Pancreas (tissue), 10 donors: ENCODE results near the gene UQCC2. TPM values are rescaled to one million over a fixed set of nuclear protein-coding genes. Genes with fewer than 3 reads are reported as not detected.

Experiments
- ATAC-seq, 4 donors: fragments of 200-7000 bp; cut with Tn5 transposase; one replicate each; pipeline versions ENCODE4 v1.8.0 to v1.9.1; 2020; ENCODE audit warnings: mild to moderate bottlenecking in 4 of 4, moderate library complexity in 4 of 4
- DNase-seq, 6 donors: peaks; one replicate each; pipeline ENCODE4 v3.0.0-alpha.2; 2020
- FAIRE-seq: peaks from 2 replicates; lab custom pipeline; 2012; peaks lifted over from hg19 to GRCh38; lab: Jason Lieb, UNC
- H3K27ac ChIP-seq, 4 donors: fragments of 200-600 bp; sonication (generic); 1 replicate in 3 of 4; 2 replicates in 1 of 4; pipeline versions ENCODE4 v1.5.0 to v1.8.0; 2020
- H3K27me3 ChIP-seq, 4 donors: fragments of 200-600 bp; one replicate each; pipeline ENCODE4 v1.8.0; 2021
- H3K36me3 ChIP-seq, 3 donors: fragments of 200-600 bp; sonication (generic) in 1 of 3; one replicate each; pipeline versions ENCODE4 v1.5.0 to v1.8.0; 2020 to 2021
- H3K4me1 ChIP-seq, 3 donors: fragments of 200-600 bp; one replicate each; pipeline ENCODE4 v1.8.0; 2021
- H3K4me3 ChIP-seq, 4 donors: fragments of 200-600 bp; sonication (generic) in 2 of 4; one replicate each; pipeline versions ENCODE4 v1.5.0 to v1.8.0; 2020 to 2021
- H3K9me3 ChIP-seq, 4 donors: fragments of 200-600 bp; one replicate each; pipeline ENCODE4 v1.8.0; 2021
- WGBS, 2 donors: extraction: QIAGEN DNeasy Blood & Tissue Kit; methylation state at CpG; one replicate each; pipeline ENCODE4 v1.1.7; 2013; 5-methylcytosine and 5-hydroxymethylcytosine counted together
- intact Hi-C, 3 donors: fragments of 100-400 bp; cut with DNase I; formaldehyde crosslinking; loops; one replicate each; pipeline versions ENCODE4 v1.11.1 to v1.14.2; 2022
- polyA plus RNA-seq, 2 donors: library from polyadenylated mRNA; stranded (reverse); fragments of 200-250 nt; gene quantifications; one replicate each; pipeline ENCODE4 v1.2.3, GENCODE V29; 2013
- total RNA-seq, 6 donors: library from RNA; stranded (reverse); fragmentation: NEBNext Ultra II Directional in 4 of 6; extraction: Animal tissue kit (Norgen Biotek cat#: 25700) in 4 of 6; gene quantifications; one replicate each; pipeline versions ENCODE4 v1.2.1 to v1.2.4, GENCODE V29; 2021 to 2023
- TF ChIP-seq, protein P1 (sequence below), 4 donors: fragments of 200-600 bp; sonication (generic) in 3 of 4; IDR thresholded peaks; one replicate each; pipeline versions ENCODE4 v1.5.0 to v1.8.0; 2021; ENCODE audit warnings: antibody characterized with exemption in 4 of 4
- donor health status: healthy with polysubstance abuse.
- donor health status: DM: no; HTN: no; CAD: no; lungs with moderate emphysema.
- donor health status: DM: no; HTN: no; CAD: no.
- donor health status: control.
- donor health status: control.
- donor health status: Bipolar disorder and iron deficiency.
- donor health status: DM: yes; HTN: yes; CAD: no.
- donor health status: DM: no; HTN: no; CAD: no.
- donor health status: DM: no; HTN: no; CAD: no.
- donor health status: DM: yes; HTN: yes; CAD: no.

UQCC2 gene
- total and polyA plus RNA-seq, 8 donors, result 13.9 to 58.9 (median 28.6) TPM

DNA sequence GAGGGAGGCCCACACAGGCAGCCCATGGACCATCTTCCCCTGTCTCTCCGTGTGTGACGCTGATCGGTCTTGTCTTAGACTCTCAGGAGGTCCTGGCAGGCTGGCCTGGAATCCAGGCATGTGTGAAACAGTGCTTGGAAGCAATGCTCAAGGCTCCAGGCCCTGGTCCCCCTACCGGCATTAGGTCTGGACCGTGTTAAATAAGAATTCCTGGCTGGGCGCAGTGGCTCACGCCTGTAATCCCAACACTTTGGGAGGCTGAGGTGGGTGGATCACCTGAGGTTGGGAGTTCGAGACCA lies 22.2 kb upstream of the UQCC2 start:
- no peaks in the 10 kb centered on the region for H3K27me3 ChIP-seq
- H3K4me3 ChIP-seq, result no peak overlapping the region
- peak in 2 of 6 donors; percentile 19 to 42 for DNase-seq
- intact Hi-C loops, result no loop called here
- TF ChIP-seq, protein P1, sequence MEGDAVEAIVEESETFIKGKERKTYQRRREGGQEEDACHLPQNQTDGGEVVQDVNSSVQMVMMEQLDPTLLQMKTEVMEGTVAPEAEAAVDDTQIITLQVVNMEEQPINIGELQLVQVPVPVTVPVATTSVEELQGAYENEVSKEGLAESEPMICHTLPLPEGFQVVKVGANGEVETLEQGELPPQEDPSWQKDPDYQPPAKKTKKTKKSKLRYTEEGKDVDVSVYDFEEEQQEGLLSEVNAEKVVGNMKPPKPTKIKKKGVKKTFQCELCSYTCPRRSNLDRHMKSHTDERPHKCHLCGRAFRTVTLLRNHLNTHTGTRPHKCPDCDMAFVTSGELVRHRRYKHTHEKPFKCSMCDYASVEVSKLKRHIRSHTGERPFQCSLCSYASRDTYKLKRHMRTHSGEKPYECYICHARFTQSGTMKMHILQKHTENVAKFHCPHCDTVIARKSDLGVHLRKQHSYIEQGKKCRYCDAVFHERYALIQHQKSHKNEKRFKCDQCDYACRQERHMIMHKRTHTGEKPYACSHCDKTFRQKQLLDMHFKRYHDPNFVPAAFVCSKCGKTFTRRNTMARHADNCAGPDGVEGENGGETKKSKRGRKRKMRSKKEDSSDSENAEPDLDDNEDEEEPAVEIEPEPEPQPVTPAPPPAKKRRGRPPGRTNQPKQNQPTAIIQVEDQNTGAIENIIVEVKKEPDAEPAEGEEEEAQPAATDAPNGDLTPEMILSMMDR (IDR thresholded peaks at IDR 0.05), result no peak
- 91 to 92% methylated on average over 8 of the region's 8 CpGs for WGBS, 2 donors
- ATAC-seq, result no peak
- peaks cover 4 to 26% (median 18%) of the 10 kb centered on the region in 3 donors for H3K4me1 ChIP-seq
- H3K27ac ChIP-seq, result no peak overlapping the region
- H3K36me3 ChIP-seq, result no peaks in the 10 kb centered on the region
- no peaks in the 10 kb centered on the region for H3K9me3 ChIP-seq
- FAIRE-seq, result no peak

DNA sequence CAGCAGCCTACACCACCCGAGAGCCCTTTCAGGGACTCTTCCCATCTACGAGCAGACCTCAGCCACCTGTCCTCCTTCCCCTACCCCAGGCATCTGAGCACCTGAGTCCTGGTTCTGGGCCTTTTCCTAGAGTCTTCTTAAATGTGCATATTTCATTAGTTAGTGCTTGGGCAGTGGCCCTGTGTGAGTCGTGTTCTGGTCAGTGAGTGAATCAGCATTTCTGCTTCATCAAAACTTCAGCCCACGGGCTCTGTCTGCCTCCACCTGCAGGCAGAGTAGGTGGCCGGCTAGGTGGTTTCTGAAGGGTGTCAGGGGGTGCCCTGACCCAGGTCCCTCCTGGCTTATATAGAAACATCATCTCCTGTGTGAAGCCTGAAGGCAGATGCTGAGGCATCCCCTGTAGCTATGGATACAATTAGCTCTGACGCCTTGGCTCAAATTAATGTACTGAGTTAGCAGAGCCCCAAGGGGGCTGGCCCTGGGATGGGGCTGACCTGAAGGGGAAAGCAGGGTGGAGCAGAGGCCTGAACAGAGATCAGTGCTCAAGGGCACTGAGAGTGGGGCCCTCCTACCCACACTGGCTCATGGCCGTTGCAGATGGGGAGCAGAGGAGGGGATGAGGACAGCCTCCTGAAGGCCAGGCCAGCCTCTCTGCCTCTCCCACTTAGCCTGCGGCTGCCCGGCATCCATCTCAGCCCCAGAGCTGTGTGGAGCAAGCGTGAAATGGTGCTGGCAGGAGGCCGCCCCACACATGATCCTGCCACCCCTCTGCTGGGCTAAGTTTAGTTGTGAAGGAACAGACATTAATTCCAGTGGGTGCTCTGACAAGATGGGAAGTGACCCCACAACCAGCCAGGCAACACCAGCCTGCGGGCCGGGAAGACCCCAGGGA lies 21.6 kb upstream of the UQCC2 start:
- FAIRE-seq, result no peak
- intact Hi-C loops, result no loop called here
- Histone ChIP-seq H3K27ac (peak overlapping the region in 1 of 4 donors; percentile 87), H3K4me3 (no peak overlapping the region), H3K36me3 (no peaks in the 10 kb centered on the region), H3K4me1 (peaks cover 9 to 26% (median 23%) of the 10 kb centered on the region in 3 donors), H3K9me3 (no peaks in the 10 kb centered on the region), H3K27me3 (no peaks in the 10 kb centered on the region)
- ATAC-seq, result no peak
- WGBS, 2 donors, result 89 to 94% methylated on average over 13 of the region's 13 CpGs
- TF ChIP-seq, protein P1 (IDR thresholded peaks at IDR 0.05), result no peak
- DNase-seq, result peak in 1 of 6 donors; percentile 32

DNA sequence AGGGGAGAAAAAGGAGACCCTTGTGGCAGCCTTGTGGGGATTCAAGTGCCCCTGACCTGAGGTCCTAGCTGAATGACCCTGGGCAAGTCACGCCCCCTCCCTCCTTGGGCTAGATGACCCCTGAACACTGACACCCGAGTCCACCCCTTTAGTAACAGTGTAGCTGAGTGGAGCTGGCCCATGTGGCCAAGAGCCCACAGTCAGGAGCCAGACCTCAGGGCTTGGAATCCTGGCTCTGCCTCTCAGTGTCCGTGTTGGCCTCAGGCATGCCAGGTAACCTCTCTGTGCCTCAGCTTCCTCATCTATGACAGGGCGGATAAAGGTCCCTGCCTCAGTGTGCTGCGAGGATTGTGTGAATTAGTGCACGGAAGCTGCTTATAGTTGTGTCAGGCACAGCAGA lies 20.9 kb upstream of the UQCC2 start:
- FAIRE-seq, result no peak
- peak overlapping the region in 3 of 4 donors; percentile 66 to 87 (median 87) for H3K27ac ChIP-seq

DNA sequence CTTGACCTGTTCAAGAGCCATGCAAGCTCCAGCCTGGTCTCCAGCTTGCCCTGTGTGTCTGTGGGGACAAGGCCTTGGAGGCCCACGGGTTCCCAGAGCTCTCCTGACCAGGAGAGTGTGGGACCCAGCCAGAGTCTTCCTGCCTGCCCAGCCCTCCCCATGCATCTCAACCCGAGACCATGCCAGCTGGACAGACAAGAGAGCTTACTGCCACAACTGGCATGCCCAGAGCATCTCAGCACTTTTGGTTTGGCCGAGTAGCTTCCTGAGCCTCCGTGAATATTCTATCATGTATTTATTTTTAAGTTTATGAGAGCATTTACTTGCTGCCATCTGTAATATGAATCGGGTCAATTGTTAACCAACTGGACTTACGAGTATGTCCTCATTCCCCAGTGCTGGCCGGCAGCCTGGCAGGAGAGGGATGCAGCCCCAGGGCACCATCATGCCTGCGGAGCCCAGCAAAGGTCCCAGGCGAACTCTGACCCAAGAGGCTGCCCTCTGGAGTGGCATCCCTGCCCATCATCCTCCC lies 20.3 kb upstream of the UQCC2 start:
- peak overlapping the region; percentile 59 to 87 (median 76) for H3K27ac ChIP-seq
- TF ChIP-seq, protein P1 (IDR thresholded peaks at IDR 0.05), result no peak
- H3K36me3 ChIP-seq, result no peaks in the 10 kb centered on the region
- 23 to 65% methylated on average over 9 of the region's 9 CpGs for whole genome bisulfite sequencing, 2 donors
- H3K9me3 ChIP-seq, result no peaks in the 10 kb centered on the region
- H3K27me3 ChIP-seq, result no peaks in the 10 kb centered on the region
- FAIRE-seq, result no peak
- intact Hi-C loops, result no loop called here
- H3K4me3 ChIP-seq, result no peak overlapping the region
- ATAC-seq, result peak; percentile 58 to 66 (median 61)
- DNase-seq, result peak in 5 of 6 donors; percentile 49 to 82 (median 73)
- H3K4me1 ChIP-seq, result peaks cover 20 to 35% (median 32%) of the 10 kb centered on the region in 3 donors

More for the DNA sequence above, 20.9 kb upstream of the UQCC2 start:
- Histone ChIP-seq H3K27me3 (no peaks in the 10 kb centered on the region), H3K4me3 (no peak overlapping the region), H3K9me3 (no peaks in the 10 kb centered on the region), H3K4me1 (peaks cover 14 to 29% (median 27%) of the 10 kb centered on the region in 3 donors), H3K36me3 (no peaks in the 10 kb centered on the region)
- TF ChIP-seq, protein P1 (IDR thresholded peaks at IDR 0.05), result no peak
- ATAC-seq, result no peak
- 88 to 93% methylated on average over 6 of the region's 6 CpGs for WGBS, 2 donors
- DNase-seq, result peak in 2 of 6 donors; percentile 14 to 42
- intact Hi-C loops, result no loop called here
